AG09319 (cell line): ENCODE measurements around the gene STX8.

Experiments used
- DNase-seq: peaks from one replicate; pipeline ENCODE4 v3.0.0-alpha.2; 2010; ENCODE audit warnings: low read depth; ENCODE audit errors: extremely low read depth
- TF ChIP-seq, protein P1 (sequence below): IDR thresholded peaks from 2 replicates; pipeline ENCODE4 v1.5.1; 2011; ENCODE audit warnings: low read depth, mild to moderate bottlenecking, inconsistent platforms, low read length, moderate library complexity

The STX8 gene

DNA sequence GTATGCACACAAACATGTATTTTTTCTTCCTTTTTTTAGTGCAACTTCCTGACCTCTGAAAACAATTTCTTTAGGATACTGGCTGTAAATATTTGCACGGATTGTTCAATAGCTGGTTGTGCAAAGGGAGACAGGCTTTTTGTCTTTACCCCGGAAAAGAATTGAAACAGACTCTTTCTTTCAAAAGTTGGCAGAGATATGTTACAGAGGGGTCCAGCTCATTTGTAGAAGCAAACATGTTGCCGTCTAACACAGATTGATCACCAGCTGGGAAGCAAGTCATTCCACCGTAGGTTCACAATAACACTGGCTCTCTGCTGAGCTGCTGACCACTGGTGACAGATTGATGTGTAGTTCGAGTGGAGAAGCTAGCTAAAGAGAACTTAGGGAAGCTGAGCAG, 130.9 kb downstream of the STX8 start:
- TF ChIP-seq, protein P1, sequence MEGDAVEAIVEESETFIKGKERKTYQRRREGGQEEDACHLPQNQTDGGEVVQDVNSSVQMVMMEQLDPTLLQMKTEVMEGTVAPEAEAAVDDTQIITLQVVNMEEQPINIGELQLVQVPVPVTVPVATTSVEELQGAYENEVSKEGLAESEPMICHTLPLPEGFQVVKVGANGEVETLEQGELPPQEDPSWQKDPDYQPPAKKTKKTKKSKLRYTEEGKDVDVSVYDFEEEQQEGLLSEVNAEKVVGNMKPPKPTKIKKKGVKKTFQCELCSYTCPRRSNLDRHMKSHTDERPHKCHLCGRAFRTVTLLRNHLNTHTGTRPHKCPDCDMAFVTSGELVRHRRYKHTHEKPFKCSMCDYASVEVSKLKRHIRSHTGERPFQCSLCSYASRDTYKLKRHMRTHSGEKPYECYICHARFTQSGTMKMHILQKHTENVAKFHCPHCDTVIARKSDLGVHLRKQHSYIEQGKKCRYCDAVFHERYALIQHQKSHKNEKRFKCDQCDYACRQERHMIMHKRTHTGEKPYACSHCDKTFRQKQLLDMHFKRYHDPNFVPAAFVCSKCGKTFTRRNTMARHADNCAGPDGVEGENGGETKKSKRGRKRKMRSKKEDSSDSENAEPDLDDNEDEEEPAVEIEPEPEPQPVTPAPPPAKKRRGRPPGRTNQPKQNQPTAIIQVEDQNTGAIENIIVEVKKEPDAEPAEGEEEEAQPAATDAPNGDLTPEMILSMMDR: no peak
- DNase-seq: no peak

DNA sequence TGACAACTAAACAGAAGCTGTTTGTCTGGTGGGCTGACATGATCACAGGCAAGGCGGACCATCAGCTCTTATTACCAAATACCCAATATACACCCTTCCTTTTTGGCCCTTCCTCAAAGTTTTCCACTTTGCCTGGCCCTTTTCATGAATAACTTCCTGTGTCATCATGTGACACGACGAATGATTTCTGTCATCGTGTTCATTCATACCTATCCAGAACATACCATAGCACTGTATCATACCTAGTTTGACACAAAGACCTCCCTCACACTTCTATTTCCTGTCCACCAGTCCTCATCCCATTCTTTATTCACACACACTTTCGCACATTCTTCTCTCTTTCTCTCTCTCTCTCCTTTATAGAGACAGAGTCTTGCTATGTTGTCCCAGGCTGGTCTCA, 131.8 kb downstream of the STX8 start:
- TF ChIP-seq, protein P1: no peak
- no peak for DNase-seq

DNA sequence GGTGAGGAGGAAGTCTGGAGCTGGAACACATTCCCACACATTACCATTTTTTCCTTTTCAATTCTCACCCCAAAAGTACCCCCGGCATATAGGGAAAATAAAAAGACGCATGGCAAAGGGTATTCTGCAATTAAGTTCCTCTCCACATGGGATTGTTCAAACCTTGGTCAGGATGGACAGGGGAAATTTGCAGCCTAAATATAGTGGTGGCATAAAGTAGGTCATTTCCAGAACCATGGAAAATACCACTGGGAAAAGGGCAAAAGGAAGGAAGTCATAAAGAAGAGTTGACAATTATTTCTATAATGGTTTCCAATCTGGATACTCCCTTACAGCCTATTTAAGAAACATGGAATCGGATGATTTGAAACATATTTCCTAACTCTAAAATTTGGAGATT, 135.8 kb downstream of the STX8 start:
- TF ChIP-seq, protein P1: no peak
- no peak for DNase-seq

DNA sequence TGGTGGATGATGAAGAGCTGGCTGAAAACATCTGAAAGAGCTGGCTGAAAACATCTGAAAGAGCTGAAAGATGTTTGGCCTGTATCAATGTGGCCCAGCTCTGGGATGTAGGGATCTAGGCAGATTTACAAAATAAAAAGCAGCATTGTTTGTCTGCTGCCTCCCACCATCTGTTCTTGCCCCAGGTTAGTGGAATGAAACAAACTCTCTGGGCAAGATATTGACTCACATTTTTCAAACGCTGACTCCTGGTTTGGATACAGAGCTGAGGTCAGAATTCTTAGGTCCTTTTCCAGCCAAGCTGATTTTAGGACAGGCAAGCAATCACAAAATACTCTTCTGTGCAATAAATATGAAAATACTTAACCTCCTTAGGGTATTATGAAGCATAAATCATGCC, 139.0 kb downstream of the STX8 start:
- DNase-seq: no peak
- TF ChIP-seq, protein P1: no peak

DNA sequence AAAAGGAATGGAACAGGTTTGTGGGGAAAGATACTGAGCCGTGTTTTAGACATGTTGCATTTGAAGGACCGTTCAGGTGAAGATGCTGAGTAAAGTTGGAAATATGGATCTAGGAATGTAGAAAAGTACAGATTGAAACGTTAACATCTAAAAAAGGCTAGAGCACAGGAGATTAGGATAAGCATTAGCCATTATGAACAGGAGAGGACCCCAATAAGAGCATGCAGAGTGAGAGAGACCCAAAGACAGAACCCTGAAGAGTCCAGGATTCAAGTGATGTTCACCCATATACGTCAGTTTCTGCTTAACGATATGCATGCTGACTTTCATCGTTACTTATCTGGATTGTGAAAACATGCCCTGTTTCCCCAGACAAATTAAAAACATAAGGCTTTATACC, 140.5 kb downstream of the STX8 start:
- DNase-seq: no peak
- TF ChIP-seq, protein P1: no peak

DNA sequence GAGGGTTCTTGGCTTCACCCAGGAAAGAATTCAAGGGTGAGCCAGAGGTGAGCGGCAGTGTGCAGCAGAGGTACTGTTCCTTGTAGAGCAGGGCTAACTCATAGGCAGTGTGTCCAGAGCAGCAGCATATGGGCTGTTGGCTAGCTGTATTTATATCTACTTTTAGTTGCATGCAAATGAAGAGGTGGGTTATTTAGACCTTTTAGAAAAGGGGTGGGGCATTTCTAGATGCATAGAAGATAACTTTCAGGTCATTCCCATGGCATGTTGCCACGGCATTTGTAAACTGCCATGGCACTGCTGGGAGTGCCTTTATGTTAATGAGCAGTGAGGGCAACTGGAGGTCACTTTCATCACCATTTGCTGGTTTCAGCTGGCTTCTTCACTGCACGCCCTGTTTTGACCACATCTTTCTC, 141.0 kb downstream of the STX8 start:
- TF ChIP-seq, protein P1: no peak
- DNase-seq: no peak

DNA sequence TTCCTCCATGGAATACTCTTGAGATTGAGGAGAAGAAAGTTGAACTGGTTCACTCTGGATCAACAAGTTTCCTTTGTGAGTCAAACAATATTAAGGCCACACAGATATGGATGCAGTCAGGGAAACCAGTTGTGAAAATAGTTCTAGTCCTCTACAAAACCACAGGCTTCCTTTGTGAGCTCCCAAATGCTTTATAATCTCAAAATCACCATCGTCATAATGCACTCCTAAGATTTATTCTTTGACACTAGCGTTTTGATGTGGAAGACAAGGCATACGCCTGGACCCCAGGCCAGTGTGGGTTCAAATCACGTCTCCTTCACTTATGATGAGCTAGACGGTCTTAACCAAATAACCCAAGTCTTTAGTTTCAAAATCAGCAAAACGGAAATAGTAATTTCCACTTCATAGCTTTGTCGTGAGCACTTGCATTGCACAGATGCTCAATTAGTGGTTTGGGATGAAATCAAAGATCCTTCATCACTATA, 142.6 kb downstream of the STX8 start:
- DNase-seq: no peak
- TF ChIP-seq, protein P1: no peak
